ENCODE measurements around the gene KNDC1. TPM values are rescaled to one million over a fixed set of nuclear protein-coding genes. Genes with fewer than 3 reads are reported as not detected.
"Not testable (repeated sequence)": the region's sequence is repeated elsewhere in the genome, so short reads cannot be mapped to it uniquely, and the experiment has no call there.

KNDC1 gene
- total RNA-seq, 1 experiment from 2014 or later, result 15.7 TPM

- Mint-ChIP-seq H3K27ac (peak overlapping the region; percentile 98 to 100 (median 99); a peak in 5 of 7 replicates), H3K27me3 (ENCODE audit: low read depth) (peaks cover 9% of the 10 kb centered on the region), H3K4me3 (no peak overlapping the region), H3K9me3 (peaks cover 36 to 37% of the 10 kb centered on the region in 2 experiments), H3K4me1 (peaks cover 43 to 47% of the 10 kb centered on the region in 2 experiments), H3K36me3 (ENCODE audit: insufficient read depth in 1 of 3, low read depth in 3 of 3) (peaks cover 15 to 38% (median 24%) of the 10 kb centered on the region in 3 experiments)
- Histone ChIP-seq H3K9me3 (ENCODE audit: control insufficient read depth, low read depth, low read length) (no peaks in the 10 kb centered on the region), H2BK15ac (ENCODE audit: low read depth, low read length) (no peak overlapping the region), H3K4me2 (ENCODE audit: insufficient read depth, insufficient read length, low read length) (no peak overlapping the region), H3K56ac (ENCODE audit: insufficient read length, low read depth, low read length) (no peak overlapping the region), H4K5ac (ENCODE audit: insufficient read length, low read depth, low read length) (no peak overlapping the region), H2BK5ac (ENCODE audit: insufficient read length, low read length) (no peak overlapping the region), H3K79me1 (ENCODE audit: insufficient read depth, low read depth, low read length, poor library complexity, severe bottlenecking) (no peaks in the 10 kb centered on the region), H2BK20ac (ENCODE audit: low read depth, low read length, poor library complexity, severe bottlenecking) (no peak overlapping the region), H4K20me1 (ENCODE audit: control insufficient read depth, insufficient read depth, insufficient read length) (no peaks in the 10 kb centered on the region), H3K9ac (ENCODE audit: extremely low read depth, insufficient read length, low read length) (no peak overlapping the region), H3K27ac (ENCODE audit: insufficient read length, low read depth, low read length) (peak overlapping the region; percentile 97), H3K18ac (ENCODE audit: insufficient read length, low read depth, low read length) (peak overlapping the region; percentile 0), H2BK12ac (ENCODE audit: insufficient read length, low read depth, low read length) (peak overlapping the region; percentile 0), H3K14ac (ENCODE audit: insufficient read depth, low read length) (no peak overlapping the region; the same call in 1 of the 2 replicates), H3K4ac (ENCODE audit: low read depth, low read length) (no peak overlapping the region), H3K27me3 (ENCODE audit: insufficient read depth, low read length) (no peaks in the 10 kb centered on the region), H3K23me2 (ENCODE audit: insufficient read length, low read depth, low read length, poor library complexity, severe bottlenecking) (no peaks in the 10 kb centered on the region), H2AFZ (ENCODE audit: low read length) (no peak overlapping the region), H2AK5ac (ENCODE audit: insufficient read length, low read length) (no peak overlapping the region), H3K23ac (ENCODE audit: insufficient read length, low read depth, low read length) (no peak overlapping the region), H4K91ac (ENCODE audit: insufficient read length, low read depth, low read length) (no peak overlapping the region), H3T11ph (ENCODE audit: low read length) (no peak overlapping the region), H4K8ac (replicated peaks; ENCODE audit: insufficient read length, low read depth, low read length) (no peak overlapping the region), H3K79me2 (ENCODE audit: insufficient read depth, low read length) (no peaks in the 10 kb centered on the region), H3K4me1 (ENCODE audit: insufficient read depth, low read length) (peaks cover 6% of the 10 kb centered on the region; the same call in 1 of the 2 replicates), H2BK120ac (ENCODE audit: low read depth, low read length, poor library complexity, severe bottlenecking) (no peak overlapping the region)
- DNase-seq, result peak; percentile 24
- TF ChIP-seq, protein P1, sequence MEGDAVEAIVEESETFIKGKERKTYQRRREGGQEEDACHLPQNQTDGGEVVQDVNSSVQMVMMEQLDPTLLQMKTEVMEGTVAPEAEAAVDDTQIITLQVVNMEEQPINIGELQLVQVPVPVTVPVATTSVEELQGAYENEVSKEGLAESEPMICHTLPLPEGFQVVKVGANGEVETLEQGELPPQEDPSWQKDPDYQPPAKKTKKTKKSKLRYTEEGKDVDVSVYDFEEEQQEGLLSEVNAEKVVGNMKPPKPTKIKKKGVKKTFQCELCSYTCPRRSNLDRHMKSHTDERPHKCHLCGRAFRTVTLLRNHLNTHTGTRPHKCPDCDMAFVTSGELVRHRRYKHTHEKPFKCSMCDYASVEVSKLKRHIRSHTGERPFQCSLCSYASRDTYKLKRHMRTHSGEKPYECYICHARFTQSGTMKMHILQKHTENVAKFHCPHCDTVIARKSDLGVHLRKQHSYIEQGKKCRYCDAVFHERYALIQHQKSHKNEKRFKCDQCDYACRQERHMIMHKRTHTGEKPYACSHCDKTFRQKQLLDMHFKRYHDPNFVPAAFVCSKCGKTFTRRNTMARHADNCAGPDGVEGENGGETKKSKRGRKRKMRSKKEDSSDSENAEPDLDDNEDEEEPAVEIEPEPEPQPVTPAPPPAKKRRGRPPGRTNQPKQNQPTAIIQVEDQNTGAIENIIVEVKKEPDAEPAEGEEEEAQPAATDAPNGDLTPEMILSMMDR (conservative IDR thresholded peaks at IDR 0.05), result no peak
- no CpG with 5 or more reads among the region's 12 CpGs for WGBS (ENCODE audit: extremely low coverage, insufficient read length, low lambda C conversion rate)
Measured at GRCh38 chr10:133150656-133151055, 9.4 kb upstream of the KNDC1 start.

DNA sequence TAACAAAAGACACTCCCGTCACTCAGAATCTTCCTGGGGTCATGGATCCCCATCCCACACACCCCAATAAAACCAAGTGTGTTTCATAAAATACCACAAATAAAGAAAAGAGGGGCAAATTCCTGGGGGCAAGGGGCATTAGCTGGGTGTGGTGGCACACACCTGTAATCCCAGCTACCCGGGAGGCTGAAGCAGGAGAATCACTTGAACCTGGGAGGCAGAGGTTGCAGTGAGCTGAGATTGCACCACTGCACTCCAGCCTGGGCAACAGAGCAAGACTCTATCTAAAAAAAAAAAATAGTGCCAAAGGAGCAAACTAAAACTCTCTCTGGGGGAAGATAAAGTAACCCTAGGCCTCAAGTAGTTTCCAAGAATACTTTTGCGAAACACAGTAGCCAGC is 8.9 kb upstream of the KNDC1 start:
- not testable (repeated sequence) for H2BK5ac ChIP-seq (ENCODE audit: insufficient read length, low read length); H3K27me3 Mint-ChIP-seq (ENCODE audit: low read depth); H3K27me3 ChIP-seq (ENCODE audit: insufficient read depth, low read length); H2BK20ac ChIP-seq (ENCODE audit: low read depth, low read length, poor library complexity, severe bottlenecking); H3K56ac ChIP-seq (ENCODE audit: insufficient read length, low read depth, low read length); H3K79me2 ChIP-seq (ENCODE audit: insufficient read depth, low read length); H3K23me2 ChIP-seq (ENCODE audit: insufficient read length, low read depth, low read length, poor library complexity, severe bottlenecking); H2AFZ ChIP-seq (ENCODE audit: low read length); H4K20me1 ChIP-seq (ENCODE audit: control insufficient read depth, insufficient read depth, insufficient read length); H3K9me3 ChIP-seq (ENCODE audit: control insufficient read depth, low read depth, low read length); H3K14ac ChIP-seq (ENCODE audit: insufficient read depth, low read length); H3K9ac ChIP-seq (ENCODE audit: extremely low read depth, insufficient read length, low read length); H3K23ac ChIP-seq (ENCODE audit: insufficient read length, low read depth, low read length); H3K18ac ChIP-seq (ENCODE audit: insufficient read length, low read depth, low read length); DNase-seq; H3K79me1 ChIP-seq (ENCODE audit: insufficient read depth, low read depth, low read length, poor library complexity, severe bottlenecking); H4K91ac ChIP-seq (ENCODE audit: insufficient read length, low read depth, low read length); H4K8ac ChIP-seq (replicated peaks; ENCODE audit: insufficient read length, low read depth, low read length); H2BK12ac ChIP-seq (ENCODE audit: insufficient read length, low read depth, low read length); H2AK5ac ChIP-seq (ENCODE audit: insufficient read length, low read length); H4K5ac ChIP-seq (ENCODE audit: insufficient read length, low read depth, low read length); H3K4me1 ChIP-seq (ENCODE audit: insufficient read depth, low read length); H2BK15ac ChIP-seq (ENCODE audit: low read depth, low read length)
- Mint-ChIP-seq H3K4me1 (peaks cover 42 to 47% of the 10 kb centered on the region in 2 experiments), H3K4me3 (peak overlapping the region in 1 of 2 experiments; percentile 27; a peak in 3 of 5 replicates), H3K36me3 (ENCODE audit: insufficient read depth in 1 of 3, low read depth in 3 of 3) (peaks cover 15 to 38% (median 24%) of the 10 kb centered on the region in 3 experiments), H3K27ac (peak overlapping the region; percentile 98 to 100 (median 99)), H3K9me3 (peaks cover 36 to 37% of the 10 kb centered on the region in 2 experiments)
- Histone ChIP-seq H3K27ac (ENCODE audit: insufficient read length, low read depth, low read length) (peak overlapping the region; percentile 97), H2BK120ac (ENCODE audit: low read depth, low read length, poor library complexity, severe bottlenecking) (peak overlapping the region; percentile 61), H3T11ph (ENCODE audit: low read length) (peak overlapping the region; percentile 88), H3K4me2 (ENCODE audit: insufficient read depth, insufficient read length, low read length) (peak overlapping the region; percentile 58), H3K4ac (ENCODE audit: low read depth, low read length) (0 out of 2 replicates have a peak overlapping the region, but pooled peaks have one; percentile 57)
- no CpG with 5 or more reads among the region's 3 CpGs for WGBS (ENCODE audit: extremely low coverage, insufficient read length, low lambda C conversion rate)

Data from H9 (cell line).